Ureter (tissue), 1 donor: ENCODE measurements around the gene AQP3. TPM values are rescaled to one million over a fixed set of nuclear protein-coding genes. Genes with fewer than 3 reads are reported as not detected.
"Not testable (repeated sequence)": the region's sequence is repeated elsewhere in the genome, so short reads cannot be mapped to it uniquely, and the experiment has no call there.

Experiments
- DNase-seq: peaks from one replicate; pipeline ENCODE4 v3.0.0-alpha.2; 2020; ENCODE audit warnings: low spot score
- total RNA-seq: library from RNA; stranded (reverse); gene quantifications from one replicate; pipeline ENCODE4 v1.2.4, GENCODE V29; 2023
- donor health status: DM: yes; HTN: yes; CAD: no.

Gene AQP3
- total RNA-seq, 1 donor from 2014 or later = 203 TPM

DNA sequence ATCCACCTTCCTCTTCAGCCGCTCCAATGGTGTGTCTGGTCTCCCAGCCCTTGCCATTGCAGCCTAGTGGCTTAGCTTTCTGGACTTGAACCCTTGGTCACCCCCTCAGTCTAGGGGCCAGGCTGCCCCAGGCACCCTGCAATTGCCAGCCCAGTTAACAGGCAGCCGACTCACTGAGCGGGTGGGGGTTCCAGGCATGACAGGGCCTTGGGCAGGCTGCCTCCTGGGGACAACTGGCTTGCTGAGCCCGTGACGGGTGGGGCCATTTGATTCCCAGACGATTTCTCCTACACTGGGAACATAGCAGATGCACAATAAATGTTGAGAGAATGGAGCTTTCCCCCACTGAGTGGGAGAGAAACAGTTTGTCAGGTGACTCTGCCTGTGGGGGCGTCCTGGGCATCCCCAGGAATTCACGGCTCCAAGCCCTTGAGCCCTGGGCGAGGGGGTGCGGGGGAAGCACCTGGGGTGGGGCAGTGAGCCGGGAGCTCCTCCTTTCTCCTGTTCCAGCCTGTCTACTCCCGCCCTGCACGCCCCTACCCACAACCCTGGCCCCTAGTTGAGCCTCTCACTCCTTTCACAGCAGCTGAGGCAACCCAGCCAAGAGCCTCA, 32.4 kb downstream of the AQP3 start:
- no peak for DNase-seq

DNA sequence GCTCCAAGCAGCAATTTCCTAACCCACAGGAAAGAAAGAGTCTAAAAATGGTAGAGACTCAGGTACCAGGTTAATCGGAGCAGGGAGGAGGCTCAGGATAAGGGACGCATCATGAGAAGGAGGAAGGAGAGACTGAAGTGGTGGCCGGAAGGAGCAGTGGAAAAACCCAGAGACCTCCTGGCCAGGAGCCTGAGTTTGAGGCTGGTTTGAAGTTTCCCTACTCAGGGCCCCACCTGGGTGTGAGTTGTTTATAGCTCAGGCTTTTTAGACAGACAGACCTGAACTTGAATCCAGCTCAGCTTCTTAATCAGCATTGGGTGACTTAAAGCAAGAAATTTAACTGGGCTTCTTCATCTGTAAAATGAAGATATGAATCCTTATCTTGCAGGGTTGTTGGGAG, 33.1 kb downstream of the AQP3 start:
- DNase-seq = no peak

DNA sequence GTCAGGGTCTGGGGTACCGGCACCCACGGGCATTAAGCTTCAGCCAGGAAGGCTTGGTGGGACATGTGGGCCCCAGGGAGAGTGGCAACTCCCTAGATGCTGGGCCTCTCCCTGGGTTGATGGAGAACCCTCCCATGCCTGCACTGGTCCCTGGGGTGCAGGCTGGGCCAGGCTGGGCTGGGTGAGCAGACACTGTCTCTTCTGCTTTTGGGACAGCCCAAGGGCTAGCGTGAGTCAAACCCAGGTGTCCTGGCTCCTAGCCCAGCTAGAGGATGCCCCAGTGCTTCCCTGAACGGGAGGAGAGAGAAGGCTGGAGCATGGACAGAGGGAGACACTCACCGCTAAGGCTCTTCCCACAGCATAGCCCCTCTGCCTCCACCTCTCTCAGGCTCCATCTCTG, 39.3 kb downstream of the AQP3 start:
- DNase-seq = no peak

DNA sequence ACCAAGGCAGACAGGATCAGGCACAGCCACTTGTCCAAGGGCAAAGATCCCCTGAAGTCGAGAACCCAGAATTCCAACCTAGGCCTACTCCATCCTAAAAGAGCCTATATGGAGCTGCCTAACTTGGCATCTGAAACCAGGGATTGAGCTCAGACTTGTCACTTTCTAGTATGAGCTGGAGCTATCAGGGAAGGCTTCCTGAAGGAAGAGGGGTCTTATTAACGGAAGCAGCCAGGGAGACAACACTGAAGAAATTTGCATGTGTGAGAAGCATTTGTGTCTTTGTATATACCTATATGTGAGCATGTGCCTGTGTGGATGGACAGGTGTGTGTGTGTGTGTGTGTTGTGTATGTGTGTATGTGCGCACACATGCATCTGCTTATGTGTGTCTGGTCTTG, 40.3 kb downstream of the AQP3 start:
- DNase-seq = no peak

DNA sequence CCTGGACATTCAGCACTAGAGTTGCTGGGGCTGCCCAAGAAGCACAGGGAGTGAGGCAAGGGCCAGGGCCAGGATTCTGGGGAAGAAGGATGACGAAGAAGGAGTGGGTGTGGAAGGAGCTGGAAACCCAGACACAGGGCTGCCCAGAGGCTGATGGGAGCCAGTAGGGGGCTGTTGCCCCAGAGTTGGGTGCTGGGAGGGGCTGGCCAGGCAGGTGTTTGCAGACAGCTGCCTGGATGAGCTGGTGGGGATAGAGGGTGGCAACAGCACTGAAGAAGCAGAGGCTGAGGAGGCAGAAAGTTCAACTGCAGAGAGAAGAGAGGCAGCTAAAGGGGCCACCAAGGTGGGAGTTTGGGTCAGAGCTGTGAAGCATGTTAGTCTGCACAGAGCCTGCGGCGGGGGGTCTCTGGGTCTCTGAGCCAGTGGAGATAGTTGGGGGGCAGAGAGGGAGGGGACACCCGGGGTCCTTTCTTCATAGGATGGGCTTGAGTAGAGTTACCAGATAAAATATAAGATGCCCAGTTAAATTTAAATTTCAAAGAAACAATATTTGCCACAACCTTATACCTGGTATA, 42.5 kb downstream of the AQP3 start:
- no peak for DNase-seq

DNA sequence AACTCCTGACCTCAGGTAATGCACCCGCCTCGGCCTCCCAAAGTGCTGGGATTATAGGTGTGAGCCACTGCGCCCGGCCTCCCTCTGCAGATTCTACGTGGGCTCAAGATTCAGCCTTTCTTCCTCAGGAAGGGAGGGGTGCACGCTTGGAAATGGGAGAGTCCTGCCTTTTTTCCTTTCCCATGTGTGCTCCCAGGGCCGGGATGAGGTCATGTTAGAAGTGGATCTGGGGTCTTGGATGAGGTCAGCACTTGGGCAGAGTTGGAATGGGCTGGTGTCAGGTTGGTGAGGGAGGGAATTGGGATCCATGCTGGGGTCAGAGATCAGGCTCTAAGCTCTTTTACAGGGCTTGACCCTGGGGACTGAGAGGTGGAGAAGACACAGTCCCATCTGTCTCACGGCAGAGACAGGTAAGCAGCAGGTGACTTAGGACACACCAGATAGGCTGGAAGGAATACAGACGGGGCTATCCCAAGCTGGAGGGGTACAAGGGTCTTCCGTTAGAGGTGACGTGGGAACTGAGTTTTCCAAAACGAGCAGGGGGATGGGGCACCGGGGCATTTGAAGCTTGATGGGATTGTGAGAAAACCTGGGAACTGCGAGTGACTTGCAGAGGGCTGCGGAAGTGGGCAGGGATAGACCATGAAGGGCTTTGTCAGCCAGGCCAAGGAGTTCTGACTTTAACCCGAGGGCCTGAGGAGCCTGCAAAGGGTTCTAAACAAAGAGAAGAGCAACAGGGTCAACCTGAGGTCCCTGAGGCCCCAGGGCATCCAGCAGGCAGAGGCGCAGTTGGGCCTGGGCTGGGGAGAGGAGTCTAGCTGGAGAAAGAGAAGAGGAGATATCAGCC, 43.2 kb downstream of the AQP3 start:
- DNase-seq = no peak

DNA sequence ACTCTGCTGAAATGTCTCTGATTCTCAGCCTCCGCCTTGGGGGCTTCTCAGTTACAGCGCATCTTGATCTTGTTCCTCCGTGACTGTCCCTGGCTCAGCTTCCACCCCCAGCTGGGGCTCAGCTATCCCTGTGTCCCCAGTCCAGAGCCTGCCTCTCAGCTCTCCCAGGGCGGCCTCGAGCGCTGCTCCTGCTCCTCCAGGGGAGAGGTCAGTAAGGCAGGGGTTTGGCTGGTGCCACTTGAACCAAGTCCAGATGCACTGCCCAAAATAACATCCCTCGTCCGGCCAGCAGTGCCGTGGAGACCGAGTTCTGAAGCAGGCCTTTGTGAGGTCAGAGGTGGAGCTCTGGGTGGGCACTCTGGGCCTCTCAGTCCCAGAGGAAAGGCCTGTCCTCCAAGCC, 45.0 kb downstream of the AQP3 start, which contains the start of gene AQP7:
AQP7 (minus strand) TSS at position 198 of the 400 bp plus-strand sequence. CDS start 1,306 bp downstream, outside the sequence.
- DNase-seq = not testable (repeated sequence)

DNA sequence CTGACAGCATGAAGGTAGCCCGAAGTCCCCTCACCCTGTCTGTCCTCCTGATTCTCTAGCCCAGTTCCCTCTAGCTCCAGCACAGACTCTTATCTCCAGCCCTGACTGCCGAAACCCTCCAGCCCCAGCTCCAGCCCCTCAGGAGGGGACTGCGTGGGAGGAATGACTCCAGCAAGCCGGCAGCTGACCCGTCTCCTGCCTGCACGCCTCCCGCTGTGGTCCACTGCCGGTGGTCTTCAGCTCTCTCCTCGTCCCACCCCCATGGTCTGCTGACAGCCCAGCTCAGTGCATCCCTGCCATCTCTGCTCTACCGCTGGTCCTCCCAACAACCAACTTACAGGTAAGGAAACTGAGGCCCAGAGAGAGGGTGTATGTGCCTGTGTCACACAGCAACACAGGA, 45.6 kb downstream of the AQP3 start:
- DNase-seq = not testable (repeated sequence)

DNA sequence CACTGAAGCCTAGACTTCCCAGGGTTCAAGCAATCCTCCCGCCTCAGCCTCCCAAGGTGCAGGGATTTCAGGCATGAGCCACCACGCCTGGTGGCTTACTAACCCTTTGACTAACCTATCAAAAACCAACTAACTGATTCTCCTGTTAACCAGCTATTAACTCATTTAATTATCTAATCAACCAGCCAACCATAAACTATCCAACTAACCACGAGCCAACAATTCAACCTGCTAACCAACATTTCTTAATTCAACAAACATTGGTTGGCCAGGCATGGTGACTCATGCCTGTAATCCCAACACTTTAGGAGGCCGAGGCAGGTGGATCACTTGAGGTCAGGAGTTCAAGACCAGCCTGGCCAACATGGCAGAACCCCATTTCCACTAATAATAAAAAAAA, 48.3 kb downstream of the AQP3 start:
- DNase-seq = not testable (repeated sequence)

DNA sequence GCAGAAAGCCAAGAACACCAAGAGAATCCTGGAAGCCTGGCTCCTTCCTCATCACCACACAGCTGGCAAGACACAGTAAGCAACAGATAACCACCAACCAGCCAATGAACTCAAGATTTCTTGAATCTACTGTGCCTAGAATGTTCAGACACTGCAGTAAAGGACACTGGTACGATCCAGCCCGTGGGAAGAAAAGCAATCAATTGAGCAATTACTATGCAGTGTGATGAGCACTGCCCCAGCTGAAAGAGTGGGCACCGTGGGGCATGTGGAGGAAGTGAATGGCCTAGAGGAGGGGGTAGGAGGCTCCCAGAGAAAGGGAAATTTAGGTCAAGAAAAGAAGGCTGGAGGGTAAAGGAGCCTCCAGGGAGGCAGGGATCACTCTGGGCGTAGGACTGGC, 49.6 kb downstream of the AQP3 start:
- not testable (repeated sequence) for DNase-seq

DNA sequence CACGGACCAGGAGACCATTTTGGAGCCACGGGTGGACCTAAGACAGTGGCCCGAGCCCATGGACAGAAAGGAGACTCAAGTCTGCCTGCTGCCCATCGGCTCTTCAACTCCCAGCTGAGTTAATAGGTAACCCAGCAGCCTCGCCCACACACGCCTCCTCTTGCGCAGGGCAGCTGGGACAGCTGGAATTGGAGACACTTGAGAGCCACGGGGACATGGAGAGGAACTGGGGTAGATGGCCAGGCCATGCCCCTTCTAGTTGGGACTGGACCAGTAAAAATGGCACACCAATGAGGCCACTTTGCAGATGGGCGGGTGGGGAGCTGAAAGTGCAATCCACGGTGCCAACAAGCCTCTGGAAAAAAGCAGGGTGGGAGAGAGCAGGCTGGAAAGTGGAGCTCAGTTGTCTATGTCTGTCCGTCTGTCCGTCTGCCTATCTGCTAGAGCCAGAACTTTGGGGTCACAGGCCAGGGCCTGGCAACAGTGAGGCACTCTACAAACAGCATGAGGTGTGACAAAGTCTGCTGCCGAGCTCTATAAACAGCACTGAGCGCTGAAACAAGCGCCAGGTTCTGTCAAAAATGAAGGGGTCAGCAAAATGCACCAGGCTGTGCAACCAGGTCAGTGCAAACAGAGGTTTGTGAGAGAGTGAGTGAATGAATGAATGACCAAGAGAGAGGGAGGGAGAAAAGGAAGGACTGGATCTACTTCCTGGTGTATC, 52.1 kb downstream of the AQP3 start:
- DNase-seq = peak; percentile 57

DNA sequence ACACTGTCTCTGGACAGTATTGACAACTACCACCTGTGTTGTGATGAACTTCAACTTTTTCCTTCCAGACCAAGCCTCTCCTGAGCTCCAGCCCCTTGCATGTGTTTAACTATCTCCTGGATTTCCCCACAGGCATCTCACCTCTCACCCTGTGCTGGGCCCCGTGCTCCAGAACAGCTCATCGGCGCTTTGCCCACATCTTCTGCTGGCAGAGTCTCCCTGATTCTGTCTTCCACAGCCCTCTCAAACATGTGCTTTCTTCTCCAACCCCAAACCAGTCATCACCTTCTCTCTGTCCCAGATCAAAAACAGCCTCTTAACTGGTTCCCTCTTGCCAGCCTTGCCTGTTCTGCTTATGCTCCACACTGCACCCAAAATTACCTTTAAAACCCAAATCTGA, 53.4 kb downstream of the AQP3 start:
- DNase-seq = not testable (repeated sequence)

DNA sequence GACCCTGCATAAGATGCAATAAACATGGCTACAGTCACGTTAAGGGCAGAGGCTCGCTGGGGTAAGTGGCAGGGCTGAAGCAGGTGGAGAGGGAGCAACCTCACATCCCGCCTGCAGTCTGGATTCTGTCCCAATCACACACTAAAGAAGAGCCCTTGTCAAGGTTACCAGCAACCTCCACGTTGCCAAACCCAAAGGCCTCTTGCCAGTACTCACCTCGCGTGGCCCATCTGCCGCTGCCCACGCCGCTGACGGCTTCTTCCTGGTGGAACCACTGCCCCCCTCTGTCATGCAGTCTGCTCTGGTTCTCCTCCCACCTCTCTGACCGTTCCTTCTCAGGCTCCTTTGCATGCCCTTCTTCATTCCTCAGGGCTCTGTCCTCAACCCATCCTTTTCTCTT, 53.8 kb downstream of the AQP3 start:
- no peak for DNase-seq

DNA sequence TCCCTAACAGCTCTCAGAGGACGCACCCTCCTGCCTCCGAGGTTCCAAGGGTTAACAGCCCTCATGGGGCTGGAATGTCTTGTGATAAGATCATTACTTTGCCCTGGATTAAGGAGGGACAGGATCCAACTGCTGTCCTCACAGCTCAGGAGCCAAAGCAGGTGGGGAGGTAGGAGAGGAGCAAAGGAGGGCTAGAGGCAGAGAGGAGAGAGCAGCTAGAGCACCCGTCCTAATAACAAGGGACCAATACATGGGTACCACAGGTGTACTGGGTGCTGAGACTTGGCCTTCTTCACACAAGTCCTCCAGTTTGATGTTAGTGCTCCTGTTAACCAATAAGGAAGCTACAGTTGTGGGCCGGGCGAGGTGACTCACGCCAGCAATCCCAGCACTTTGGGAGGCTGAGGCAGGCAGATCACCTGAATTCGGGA, 54.8 kb downstream of the AQP3 start:
- DNase-seq = not testable (repeated sequence)

Other genes starting within 250 kb of the AQP3 start
- not detected for gene SPINK4, start 207.4 kb downstream of the AQP3 start, total RNA-seq
- 139 TPM for gene BAG1, start 182.9 kb downstream of the AQP3 start, total RNA-seq
- gene CHMP5, start 182.5 kb downstream of the AQP3 start, total RNA-seq = 53.4 TPM
- 50.9 TPM for gene NFX1, start 157.1 kb downstream of the AQP3 start, total RNA-seq
- gene AQP7, start 45.0 kb downstream of the AQP3 start, total RNA-seq = 8.3 TPM
- 83.5 TPM for gene NOL6, start 26.3 kb upstream of the AQP3 start, total RNA-seq
- 12.3 TPM for gene ANKRD18B, start 76.7 kb upstream of the AQP3 start, total RNA-seq